SKM-1 (cell line): ENCODE measurements around the gene HYCC1.
A peak's percentile ranks its signal among the peaks of the same experiment; 100 is the strongest.

Experiments
- DNase-seq: peaks from one replicate; lab custom pipeline; 2025; ENCODE audit not compliant: unreplicated experiment; lab: John Stamatoyannopoulos, UW

HYCC1 gene

DNA sequence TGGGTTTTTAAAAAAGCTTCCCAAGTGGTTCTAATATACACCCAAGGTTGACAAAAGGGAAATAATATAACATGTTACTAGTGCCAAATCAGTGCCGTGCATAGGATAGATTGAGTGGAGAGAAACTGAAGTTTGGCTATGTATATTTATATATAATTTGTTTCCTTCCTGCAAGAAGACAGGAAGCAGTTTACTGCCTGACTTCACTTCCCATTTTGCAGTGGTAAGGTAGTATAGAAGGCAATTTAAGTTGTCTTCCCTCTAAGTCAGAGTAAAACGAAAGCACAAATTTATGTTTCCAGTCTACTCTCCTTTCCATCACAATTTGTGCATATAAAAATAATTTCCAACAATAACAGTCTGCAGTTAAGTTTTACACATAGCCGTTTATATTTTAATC lies 3.4 kb upstream of the HYCC1 start:
- DNase-seq = peak; percentile 32

DNA sequence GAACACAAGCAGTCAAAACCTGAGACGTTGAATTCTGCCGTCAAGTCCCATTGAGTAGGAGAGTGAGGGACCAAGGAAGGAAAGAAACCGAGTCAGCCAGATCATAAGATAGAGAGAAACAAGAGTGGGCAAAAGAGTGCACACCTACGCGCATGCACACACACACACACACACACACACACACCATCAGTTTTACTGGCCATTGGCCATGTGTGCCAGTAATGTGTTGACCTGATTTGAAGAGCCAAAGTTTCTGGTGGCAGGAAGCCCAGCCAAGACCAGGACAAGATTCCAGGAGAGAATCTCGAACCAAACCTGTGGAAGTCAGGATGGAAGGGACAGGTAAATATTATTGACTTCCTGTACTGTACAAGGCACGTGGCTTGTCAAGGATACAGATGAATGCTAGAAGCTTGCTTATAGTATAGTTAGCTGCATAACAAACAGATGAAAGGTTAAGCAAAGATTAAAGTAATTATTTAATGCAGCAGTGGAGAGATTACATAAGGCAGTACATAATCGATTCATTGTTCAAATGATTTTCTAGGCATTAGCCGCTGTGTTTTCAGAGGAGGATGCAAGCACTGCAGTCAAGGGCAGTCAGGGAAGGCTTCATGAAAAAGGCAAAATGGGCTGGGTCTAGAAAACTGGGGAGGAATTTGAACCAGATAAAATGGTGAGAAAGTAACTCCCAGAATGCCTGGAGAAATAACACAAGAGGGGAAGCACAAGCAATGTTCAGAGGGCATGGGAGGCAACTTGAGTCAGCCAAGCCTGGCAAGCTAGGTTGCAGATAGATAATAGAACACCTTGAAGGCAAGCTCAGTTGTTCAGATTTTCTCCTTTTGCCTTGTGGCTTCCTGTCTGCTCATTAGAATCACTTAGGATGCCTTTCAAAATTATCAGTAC lies 2.7 kb upstream of the HYCC1 start:
- no peak for DNase-seq

DNA sequence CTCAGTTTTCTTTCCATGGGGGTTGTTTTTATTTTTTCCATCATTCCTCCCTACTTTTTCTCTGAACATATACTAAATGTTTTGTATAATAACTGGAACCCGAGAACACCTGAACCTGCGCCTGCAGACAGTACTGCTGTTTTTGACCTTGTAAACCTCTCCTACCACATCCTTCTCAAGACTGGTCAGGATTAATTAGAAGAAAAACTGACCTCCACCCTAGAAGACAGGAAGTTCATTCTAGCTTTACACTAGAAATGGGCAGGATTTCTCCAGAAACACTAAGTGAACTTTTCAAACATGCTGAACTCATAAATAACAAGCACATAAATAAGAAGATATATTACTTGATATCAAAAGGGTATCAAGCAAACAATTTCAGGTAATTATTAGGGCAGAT lies 751 bp upstream of the HYCC1 start:
- DNase-seq = no peak

DNA sequence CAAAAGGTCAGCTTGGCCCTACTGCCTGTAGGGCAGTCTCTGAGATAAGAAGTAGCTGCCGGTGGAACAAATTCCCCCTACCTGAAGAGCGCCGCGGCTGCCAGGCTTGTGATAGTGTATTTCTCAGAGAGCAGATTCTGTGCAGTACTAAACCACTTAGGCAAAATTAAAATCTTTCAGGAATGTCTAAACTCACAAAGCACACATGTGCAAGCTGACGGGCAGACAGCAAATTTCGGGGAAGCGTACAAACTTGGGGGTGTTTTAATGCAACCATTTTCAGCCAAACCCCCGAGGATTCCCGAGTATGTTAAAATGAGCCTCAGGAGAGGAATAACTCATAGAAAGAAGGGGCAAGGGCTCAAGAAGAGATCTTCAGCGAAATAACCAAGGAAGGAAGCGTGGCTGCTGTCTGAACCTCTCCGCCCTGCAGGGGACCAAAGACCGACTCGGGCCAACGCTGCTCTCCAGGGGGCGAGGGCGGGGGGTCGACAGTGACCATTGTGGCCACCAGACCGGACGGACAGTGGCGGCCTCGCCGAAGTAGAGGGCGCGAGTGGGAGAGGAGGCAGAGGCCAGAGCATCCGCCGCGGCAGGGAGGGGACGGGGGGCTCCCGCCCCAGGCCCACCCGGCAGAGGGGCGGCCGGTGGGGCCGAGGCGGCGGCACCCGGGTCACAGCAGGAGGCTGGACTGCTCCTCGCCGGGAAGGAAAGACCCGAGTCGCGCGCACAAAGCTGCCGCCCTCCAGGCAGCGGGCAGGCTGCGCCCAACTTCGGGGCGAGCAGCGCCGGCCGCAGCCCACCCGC lies 819 bp downstream of the HYCC1 start:
- no peak for DNase-seq

DNA sequence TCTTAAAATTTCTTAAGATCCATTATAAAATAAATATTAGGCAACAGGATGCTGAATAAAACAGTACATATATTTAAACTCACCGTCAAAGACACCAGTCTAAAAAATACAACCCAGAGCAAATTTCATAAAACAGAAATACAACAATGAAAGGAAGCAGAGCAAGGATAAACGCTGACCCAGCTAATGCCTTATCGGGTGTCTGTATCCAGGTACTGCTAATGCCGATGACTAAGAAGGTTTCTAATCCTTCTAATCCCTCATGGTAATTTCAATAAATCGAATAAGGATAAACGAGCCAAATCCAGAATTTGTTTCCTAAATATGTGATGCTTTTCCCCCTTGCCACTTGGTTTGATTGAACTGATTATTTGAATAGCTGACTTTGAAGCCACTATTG lies 1.7 kb downstream of the HYCC1 start:
- no peak for DNase-seq

DNA sequence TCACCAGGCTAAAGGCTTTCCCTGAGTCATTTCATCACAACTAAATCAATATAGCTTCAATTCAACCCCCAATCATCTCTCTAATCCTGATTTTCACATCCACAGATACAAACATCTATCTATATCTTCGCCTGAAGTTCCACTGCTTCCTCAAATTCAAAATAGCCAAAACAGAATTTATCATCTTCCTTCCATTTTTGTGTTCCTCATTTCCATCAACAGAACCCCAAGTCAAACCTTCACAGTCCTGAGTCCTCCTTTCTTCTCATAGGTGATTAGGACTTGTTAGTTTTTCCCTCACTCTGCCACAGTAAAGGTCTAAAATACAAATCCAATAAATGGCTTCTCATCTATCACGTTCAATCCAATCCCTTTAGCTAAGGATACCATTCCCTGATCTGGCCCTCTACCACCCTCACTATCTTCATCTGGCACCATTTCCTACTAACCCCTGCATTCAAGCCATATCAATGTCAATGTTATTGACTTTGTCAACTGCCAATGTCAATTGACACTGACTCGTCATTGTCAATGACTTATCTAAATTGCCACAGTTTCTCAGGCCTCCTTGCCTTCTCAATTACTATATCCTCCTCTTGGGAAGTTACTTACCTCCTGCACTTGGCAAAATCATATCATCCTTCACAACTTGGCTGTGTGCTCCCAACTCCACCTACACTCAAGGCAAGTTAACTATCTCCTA lies 2.6 kb downstream of the HYCC1 start:
- DNase-seq = no peak

DNA sequence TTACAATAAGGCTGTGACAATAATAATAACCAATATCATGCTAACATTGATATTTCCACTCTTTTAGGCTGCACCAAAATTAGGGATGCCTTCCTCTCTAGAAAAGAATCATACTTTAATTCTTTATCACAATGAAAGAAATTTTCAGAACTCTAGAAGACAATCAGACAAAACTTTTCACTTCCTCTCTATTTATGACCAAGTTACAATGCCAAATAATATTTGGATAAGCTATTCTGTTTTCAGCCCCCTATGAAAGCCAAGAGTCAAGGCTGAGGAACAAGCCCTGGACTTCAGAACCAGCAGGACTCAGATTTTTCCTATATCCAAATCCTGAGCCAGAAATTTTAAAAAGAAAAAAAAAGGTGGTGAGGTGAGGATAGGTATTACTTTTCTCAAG lies 4.6 kb downstream of the HYCC1 start:
- no peak for DNase-seq

DNA sequence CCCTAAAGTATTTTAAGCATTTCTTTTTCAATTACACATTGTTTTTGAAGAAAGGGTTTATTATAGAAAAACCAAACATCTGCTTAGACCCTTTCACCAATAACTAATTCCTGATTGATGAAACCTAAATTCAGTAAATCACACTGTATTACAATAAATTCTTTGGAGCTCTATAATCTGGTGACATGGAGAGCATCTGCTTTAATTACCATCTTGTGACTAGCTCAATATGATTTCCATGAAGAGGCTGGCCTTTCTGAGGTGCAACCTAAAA lies 9.7 kb downstream of the HYCC1 start:
- DNase-seq = no peak

DNA sequence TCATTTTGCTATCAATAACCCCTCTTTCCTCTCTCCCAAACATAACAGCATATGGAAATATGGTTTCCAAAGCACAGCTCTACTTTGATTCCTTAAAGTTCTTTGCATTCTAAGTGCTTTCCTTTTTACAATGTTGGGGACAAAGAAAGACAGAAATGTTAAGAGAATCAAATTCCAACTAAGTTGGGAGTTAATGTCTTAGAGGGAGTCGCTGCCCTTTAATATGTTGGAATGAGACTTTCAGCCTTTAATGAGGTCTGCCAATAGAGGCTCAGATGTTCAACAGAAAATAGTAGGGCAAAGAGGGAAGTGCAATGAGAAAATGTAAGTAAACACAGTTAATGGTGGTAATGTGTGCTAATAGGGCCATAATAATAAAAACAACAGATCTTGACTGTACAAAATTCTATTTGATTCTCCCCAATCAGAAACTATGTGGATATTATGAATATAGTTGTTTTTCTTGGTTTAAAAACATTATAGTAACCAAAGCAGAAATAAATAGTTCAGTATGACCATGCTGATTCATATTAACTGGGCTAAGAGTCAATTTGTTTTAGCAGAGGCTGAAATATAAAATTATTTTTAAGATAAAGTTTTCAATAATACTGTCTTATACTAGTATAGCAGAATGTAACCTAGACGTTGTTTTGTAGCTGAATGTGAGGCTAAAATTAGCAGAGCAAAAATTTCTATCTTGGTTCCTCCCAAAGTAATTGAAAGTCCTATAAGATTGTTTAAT lies 10.3 kb downstream of the HYCC1 start:
- no peak for DNase-seq

DNA sequence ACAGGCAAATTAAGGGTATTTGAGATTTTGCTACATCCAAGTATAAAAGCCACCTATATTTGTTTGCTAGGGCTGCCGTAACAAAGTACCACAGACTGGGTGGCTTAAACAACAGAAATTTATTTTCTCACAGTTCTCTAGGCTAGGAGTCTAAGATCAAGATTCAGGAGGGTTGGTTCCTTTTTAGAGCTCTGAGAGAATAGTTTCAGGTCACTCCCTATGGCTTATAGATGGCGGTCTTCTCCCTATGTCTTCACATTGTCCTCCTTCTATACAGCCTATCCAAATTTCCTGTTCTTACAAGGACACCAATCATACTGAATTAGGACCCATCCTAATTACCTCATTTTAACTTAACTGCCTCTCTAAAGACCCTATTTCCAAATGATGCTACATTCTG lies 11.2 kb downstream of the HYCC1 start:
- DNase-seq = no peak

DNA sequence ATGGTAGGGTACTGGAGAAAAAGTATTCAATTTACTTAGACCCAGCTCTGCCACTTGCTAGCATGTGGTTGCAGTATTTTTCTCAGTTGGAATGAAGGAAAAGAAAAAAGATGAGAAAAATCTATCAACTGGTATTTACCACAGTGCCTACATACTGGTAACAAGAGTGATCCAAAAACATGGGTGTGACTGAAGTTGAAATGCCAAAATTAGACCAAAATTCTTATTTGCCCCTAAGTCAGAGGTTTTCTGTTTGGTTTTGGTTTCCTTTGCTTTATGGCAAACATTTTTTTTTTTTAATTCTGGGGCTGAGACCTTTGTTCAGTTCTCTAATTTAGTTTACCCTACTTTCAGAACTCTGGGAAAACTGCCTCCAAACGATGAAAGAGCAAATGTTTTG lies 12.3 kb downstream of the HYCC1 start:
- DNase-seq = no peak

DNA sequence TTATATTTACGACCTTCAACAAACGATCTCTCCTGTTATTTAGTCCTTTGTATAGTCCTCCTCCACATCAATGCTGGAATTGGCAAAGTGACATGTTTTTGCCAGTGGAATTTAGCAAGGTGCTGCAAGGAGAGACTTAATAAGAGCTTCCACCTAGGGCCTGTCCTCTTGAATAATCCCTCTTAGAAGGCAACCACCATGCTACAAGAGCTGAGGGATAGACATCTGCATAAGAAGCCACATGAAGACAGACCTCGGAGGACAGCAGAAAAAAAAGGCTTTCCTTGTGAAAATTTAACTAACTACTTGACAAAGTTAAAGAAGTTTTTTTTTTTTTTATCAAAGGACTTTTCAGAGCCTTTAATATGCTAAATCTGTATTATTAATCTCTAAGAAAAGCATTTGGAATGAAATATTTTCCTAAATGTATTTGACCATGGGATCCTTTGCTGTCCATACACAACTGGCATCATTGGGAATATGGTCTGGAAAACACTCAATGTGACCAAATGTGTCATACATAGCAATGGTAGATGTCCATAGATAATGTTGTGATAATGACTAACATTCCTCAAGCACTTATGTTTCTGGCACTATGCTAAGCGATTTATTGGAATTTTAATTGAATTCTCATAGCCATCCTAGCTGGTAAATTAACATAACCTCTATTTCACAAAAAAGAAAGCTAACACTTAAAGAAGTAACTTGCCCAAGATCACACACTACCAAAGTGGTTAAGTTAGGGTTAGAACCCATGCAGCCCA lies 13.2 kb downstream of the HYCC1 start:
- DNase-seq = no peak

DNA sequence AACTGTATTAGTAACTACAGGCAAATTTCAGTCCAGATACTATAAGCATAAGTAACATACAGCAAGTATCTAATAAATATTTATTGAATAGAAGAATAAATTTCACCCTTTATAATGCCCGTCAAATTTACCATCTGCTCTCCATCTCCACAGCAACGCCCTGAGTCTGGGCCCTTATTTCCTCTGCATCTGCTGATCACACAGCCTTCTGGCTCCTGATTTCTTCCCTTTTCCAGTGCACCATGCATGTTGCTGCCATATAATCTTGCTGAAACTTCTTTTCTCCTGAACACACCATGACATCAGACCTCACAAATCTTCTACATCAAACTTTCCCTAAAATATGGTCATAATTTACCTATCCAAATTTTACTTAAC lies 15.4 kb downstream of the HYCC1 start:
- DNase-seq = no peak

DNA sequence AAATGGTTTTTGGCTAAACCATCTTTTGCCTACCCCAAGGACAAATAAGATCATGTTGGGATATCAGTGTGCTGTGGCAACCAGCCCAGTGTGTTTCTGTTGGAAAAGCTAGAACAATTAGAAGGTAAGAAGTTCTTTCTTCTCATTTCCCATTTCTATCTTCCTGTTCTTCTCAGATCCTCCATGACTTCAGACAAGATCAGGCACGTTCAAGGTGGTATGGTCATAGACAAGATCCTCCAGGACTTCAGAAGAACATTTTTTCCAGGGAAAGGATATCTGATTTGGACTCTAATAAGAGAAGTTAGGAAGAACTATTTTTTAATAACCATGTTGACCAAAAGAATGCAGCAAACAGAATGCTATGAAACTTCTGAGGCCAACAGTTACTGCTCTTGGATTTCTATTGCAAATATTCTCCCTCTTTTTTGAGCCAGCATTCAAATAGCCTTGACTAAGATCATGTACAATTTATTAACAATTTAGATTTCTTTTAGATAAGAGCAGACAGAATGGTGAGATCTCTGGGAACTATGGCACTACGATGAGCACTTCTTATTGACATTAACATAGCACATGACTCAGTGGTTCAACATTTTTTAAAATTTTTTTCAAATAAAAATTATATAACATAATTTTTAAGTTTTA lies 15.9 kb downstream of the HYCC1 start:
- DNase-seq = no peak

DNA sequence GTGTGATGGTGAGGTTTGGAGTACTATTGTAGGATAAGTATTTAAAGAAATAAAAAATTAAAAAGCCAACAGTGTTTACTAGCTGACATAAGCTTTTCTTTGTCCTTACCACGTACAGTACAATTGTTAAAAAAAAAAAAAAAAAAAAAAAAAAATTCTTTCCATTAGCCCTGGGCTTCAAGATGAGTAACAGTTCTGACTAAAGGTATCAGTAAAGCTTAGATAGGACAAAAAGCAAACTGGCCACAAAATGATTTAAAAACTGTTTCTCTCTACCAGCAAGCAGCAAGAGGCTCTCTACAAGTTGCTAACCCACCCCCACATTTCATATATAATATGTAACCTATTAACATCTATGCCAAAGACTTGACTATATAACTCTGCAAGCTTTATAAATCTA lies 17.5 kb downstream of the HYCC1 start:
- DNase-seq = no peak

DNA sequence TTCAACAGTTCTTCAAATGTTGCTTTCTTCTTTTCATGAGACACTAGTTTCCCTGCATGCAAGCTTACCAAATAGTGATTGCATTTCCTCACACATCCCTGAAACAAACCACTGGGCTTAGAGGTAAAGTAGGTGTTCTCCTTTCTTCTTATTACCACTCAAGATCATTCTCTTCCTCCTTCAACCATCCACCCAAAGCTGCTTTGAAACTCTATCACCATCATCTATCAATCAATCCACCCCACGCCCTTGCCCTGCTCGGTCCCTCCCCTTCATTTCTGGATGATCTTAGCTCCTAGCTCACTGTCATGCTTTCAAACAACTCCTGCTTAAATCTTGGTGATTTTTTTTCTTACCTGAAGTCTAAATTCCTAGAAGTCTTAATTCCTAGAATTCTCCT lies 18.9 kb downstream of the HYCC1 start:
- no peak for DNase-seq

DNA sequence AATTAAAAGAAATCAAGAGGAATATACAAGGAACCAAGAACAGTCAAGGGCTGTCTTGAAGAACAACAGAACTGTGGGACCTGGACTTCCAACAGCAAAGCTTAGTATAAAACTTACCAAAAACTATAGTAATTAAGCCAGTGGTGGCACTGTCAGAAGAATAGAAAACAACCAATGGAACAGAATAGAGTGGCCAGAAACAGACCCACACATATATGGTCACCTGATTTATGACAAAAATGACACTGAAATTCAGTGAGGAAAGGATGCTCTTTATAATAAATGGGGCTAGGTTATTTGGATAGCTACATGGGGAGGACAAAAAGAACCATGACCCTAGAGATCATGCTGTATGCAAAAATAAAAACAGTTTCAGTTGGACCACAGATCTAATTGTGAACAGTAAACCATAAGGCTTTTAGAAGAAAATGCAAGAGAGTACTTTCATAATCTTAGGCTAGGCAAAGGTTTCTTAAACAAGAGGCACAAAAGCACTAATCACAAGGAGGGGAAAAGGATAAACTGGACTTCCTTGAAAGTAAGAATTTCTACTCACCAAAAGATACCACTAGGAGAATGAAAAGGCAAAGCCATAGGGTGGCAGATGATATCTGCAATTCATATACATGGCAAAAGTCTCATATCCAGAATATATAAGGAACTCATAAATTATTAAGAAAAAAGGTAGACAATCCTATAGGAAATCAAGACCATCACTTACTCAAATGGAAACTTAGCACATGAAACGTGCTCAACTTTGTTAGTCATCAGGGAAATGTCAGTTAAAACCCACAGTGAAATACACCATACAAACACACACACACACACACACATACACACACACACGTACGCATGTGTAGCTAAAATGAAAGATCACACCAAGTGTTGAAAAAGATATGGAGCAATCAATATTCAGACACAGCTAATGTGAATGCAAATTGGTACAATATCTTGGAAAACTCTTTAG lies 20.8 kb downstream of the HYCC1 start:
- no peak for DNase-seq

DNA sequence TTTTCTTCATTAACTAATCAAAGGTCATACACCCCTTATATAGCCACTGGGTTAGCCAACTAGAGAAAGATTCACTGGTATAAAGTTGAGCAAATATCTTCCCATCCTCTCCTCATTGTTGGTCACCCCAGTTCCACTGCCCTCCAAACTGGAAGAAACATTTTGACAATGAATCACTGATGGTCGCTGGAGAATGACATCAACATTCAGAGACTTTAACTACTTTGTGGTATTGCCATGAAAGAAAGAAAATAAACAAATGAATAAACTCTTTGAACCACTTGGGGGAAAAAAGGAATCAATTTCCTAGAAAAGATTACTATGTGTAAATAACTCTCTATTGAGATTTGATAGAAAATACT lies 23.4 kb downstream of the HYCC1 start:
- DNase-seq = no peak
